ENCODE measurements around the gene ZNF652.

The ZNF652 gene

GRCh38 chr17:49260011-49260816 lies 101.8 kb downstream of the ZNF652 start:
- peak; percentile 95 for DNase-seq (ENCODE audit: low spot score)

DNA sequence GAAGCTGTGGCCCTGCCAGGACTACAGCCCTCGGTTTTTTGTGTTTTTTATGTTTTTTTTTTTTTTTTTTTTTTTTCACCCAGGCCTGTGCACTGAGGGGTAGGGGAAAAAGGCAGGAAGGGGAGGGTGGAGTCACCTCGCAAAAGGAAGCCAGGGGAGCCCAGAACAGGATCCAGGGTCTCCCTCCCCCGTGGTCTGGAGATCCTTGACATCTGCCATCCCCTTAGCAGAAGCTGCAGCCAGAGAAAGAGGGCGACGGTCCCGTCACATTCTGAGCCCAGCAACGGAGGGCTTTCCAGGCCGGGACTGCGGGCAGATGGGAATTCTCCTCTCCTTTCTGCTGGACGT lies 102.4 kb downstream of the ZNF652 start:
- DNase-seq (ENCODE audit: low spot score), result no peak

GRCh38 chr17:49258394-49258793 lies 103.7 kb downstream of the ZNF652 start:
- peak; percentile 14 for DNase-seq (ENCODE audit: low spot score)

DNA sequence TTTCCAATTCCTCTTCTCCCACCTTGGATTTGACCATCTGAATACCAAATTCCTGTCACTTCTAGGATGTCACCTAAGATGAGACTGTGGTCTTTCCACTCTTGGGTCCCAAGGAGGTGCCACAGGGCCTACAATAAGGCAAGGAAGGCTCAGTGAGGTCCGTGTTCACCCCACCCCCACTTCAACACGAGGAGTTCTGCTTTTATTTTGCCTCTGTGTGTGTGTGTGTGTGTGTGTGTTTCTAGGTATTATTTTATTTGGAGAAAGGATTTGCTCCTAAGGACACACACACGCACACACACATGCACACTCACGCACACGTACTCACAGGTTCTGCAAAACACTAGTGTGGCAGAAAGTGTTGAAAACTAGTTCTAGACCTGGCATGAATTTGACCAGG lies 106.9 kb downstream of the ZNF652 start:
- no peak for DNase-seq (ENCODE audit: low spot score)

DNA sequence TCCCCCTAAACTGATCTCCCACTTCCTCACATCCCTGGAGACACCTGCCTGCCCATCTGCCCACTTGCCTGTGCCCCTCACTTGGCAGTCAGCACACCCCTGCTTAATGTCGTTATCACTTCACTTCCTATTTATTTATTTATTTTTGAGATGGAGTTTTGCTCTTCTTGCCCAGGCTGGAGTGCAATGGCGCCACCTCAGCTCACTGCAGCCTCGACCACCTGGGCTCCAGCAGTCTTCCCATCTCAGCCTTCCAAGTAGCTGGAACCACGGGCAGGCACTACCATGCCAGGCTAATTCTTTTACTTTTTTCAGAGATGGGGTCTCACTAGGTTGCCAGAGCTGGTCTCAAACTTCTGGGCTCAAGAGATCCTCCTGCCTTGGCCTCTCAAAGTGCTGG lies 108.0 kb downstream of the ZNF652 start:
- DNase-seq (ENCODE audit: low spot score), result no peak

GRCh38 chr17:49252148-49252695 lies 109.8 kb downstream of the ZNF652 start:
- no peak for DNase-seq (ENCODE audit: low spot score)

- DNase-seq (ENCODE audit: low spot score), result no peak
Observed at GRCh38 chr17:49249890-49250522, 112.0 kb downstream of the ZNF652 start.

DNA sequence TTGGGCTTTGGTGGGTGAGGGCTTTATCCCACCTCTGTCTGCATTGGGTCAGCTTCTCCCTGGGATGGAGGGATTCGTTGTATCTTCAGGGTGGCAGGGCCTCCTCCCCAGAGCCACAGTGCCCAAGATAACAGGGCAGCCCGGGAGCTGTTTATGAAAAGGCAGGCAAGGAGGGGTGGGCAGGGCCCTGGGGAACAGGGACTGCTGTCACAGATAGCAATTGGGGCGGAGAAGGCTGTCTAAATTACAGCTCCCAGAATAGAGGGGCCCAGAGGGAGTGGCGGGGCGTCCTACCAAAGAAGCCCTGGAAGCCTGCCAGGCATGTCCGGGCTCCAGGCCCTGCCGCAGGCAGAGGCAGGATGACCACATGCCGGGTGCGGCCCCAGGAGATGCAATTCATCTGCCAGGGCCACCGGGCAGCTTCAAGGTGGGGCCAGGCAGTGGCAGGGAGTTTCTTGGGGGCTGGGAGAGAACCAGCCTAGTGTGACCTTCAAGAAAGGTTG lies 112.7 kb downstream of the ZNF652 start:
- no peak for DNase-seq (ENCODE audit: low spot score)

GRCh38 chr17:49247944-49248343 lies 114.1 kb downstream of the ZNF652 start:
- no peak for DNase-seq (ENCODE audit: low spot score)

GRCh38 chr17:49244839-49245238 lies 117.2 kb downstream of the ZNF652 start:
- no peak for DNase-seq (ENCODE audit: low spot score)

All from RKO (cell line).